ENCODE measurements around the gene TRAF1.

- no peak for TF ChIP-seq CTCF (IDR thresholded peaks at IDR 0.05)
- no peak for TF ChIP-seq POLR2A (IDR thresholded peaks at IDR 0.05)
Observed at GRCh38 chr9:120914396-120914795, 12.2 kb downstream of the TRAF1 start.

Data from esophagus squamous epithelium (tissue), 4 donors.